ENCODE results near the gene LENG9.

The LENG9 gene

GRCh38 chr19:54430306-54431254 is 33.0 kb downstream of the LENG9 start:
- Histone ChIP-seq H3K4me1 (ENCODE audit: control insufficient read depth, low read depth, low read length) (no peaks in the 10 kb centered on the region), H3K4me2 (ENCODE audit: low read length) (peak overlapping the region; percentile 96), H4K5ac (ENCODE audit: low read length) (no peak overlapping the region), H3K18ac (ENCODE audit: low read length) (no peak overlapping the region), H3K36me3 (ENCODE audit: control insufficient read depth, insufficient read depth, low read length) (no peaks in the 10 kb centered on the region), H3K79me2 (ENCODE audit: control insufficient read depth, insufficient read depth, low read length) (no peaks in the 10 kb centered on the region), H2BK120ac (ENCODE audit: low read depth, low read length) (no peak overlapping the region), H2BK5ac (ENCODE audit: low read length) (no peak overlapping the region), H3K9ac (ENCODE audit: low read length) (peak overlapping the region; percentile 30), H3K27ac (ENCODE audit: low read depth, low read length) (no peak overlapping the region), H3K56ac (ENCODE audit: low read length) (peak overlapping the region; percentile 81), H3K27me3 (ENCODE audit: insufficient read depth, low read length, poor library complexity) (no peaks in the 10 kb centered on the region), H2BK15ac (replicated peaks; ENCODE audit: low read depth) (no peak overlapping the region), H2AK5ac (ENCODE audit: low read length) (no peak overlapping the region), H3K23ac (ENCODE audit: low read length) (no peak overlapping the region), H3K4me3 (ENCODE audit: low read length) (no peak overlapping the region), H4K8ac (ENCODE audit: low read depth, low read length) (no peak overlapping the region), H3K4ac (ENCODE audit: low read depth, low read length) (no peak overlapping the region), H3K79me1 (ENCODE audit: low read length) (no peaks in the 10 kb centered on the region)
- peak; percentile 91 for DNase-seq
- WGBS (ENCODE audit: extremely low coverage, insufficient coverage, low lambda C conversion rate), result no CpG with 5 or more reads among the region's 43 CpGs

- no peak overlapping the region for H3K4ac ChIP-seq (ENCODE audit: low read depth, low read length)
- H2BK120ac ChIP-seq (ENCODE audit: low read depth, low read length), result no peak overlapping the region
- no peak overlapping the region for H3K9ac ChIP-seq (ENCODE audit: low read length)
- no peaks in the 10 kb centered on the region for H3K79me2 ChIP-seq (ENCODE audit: control insufficient read depth, insufficient read depth, low read length)
- H3K23ac ChIP-seq (ENCODE audit: low read length), result no peak overlapping the region
- no peak overlapping the region for H2AK5ac ChIP-seq (ENCODE audit: low read length)
- no peaks in the 10 kb centered on the region for H3K4me1 ChIP-seq (ENCODE audit: control insufficient read depth, low read depth, low read length)
- no CpG with 5 or more reads among the region's 13 CpGs for WGBS (ENCODE audit: extremely low coverage, insufficient coverage, low lambda C conversion rate)
- no peak overlapping the region for H2BK15ac ChIP-seq (replicated peaks; ENCODE audit: low read depth)
- no peak overlapping the region for H2BK5ac ChIP-seq (ENCODE audit: low read length)
- no peaks in the 10 kb centered on the region for H3K27me3 ChIP-seq (ENCODE audit: insufficient read depth, low read length, poor library complexity)
- no peak overlapping the region for H3K27ac ChIP-seq (ENCODE audit: low read depth, low read length)
- no peak overlapping the region for H3K56ac ChIP-seq (ENCODE audit: low read length)
- no peak overlapping the region for H3K4me2 ChIP-seq (ENCODE audit: low read length)
- H4K5ac ChIP-seq (ENCODE audit: low read length), result no peak overlapping the region
- no peaks in the 10 kb centered on the region for H3K36me3 ChIP-seq (ENCODE audit: control insufficient read depth, insufficient read depth, low read length)
- no peak overlapping the region for H3K4me3 ChIP-seq (ENCODE audit: low read length)
- DNase-seq, result no peak
- no peaks in the 10 kb centered on the region for H3K79me1 ChIP-seq (ENCODE audit: low read length)
- no peak overlapping the region for H4K8ac ChIP-seq (ENCODE audit: low read depth, low read length)
- no peak overlapping the region for H3K18ac ChIP-seq (ENCODE audit: low read length)
Observed at GRCh38 chr19:54429545-54430227, 33.9 kb downstream of the LENG9 start.

- no peaks in the 10 kb centered on the region for H3K79me1 ChIP-seq (ENCODE audit: low read length)
- H3K27me3 ChIP-seq (ENCODE audit: insufficient read depth, low read length, poor library complexity), result no peaks in the 10 kb centered on the region
- no peak overlapping the region for H3K27ac ChIP-seq (ENCODE audit: low read depth, low read length)
- no peak overlapping the region for H2BK5ac ChIP-seq (ENCODE audit: low read length)
- no peak overlapping the region for H4K8ac ChIP-seq (ENCODE audit: low read depth, low read length)
- no peak overlapping the region for H2BK120ac ChIP-seq (ENCODE audit: low read depth, low read length)
- H2BK15ac ChIP-seq (replicated peaks; ENCODE audit: low read depth), result no peak overlapping the region
- H3K4ac ChIP-seq (ENCODE audit: low read depth, low read length), result no peak overlapping the region
- no peaks in the 10 kb centered on the region for H3K79me2 ChIP-seq (ENCODE audit: control insufficient read depth, insufficient read depth, low read length)
- H4K5ac ChIP-seq (ENCODE audit: low read length), result no peak overlapping the region
- no CpG with 5 or more reads among the region's 8 CpGs for WGBS (ENCODE audit: extremely low coverage, insufficient coverage, low lambda C conversion rate)
- no peak overlapping the region for H3K9ac ChIP-seq (ENCODE audit: low read length)
- no peak overlapping the region for H2AK5ac ChIP-seq (ENCODE audit: low read length)
- H3K4me3 ChIP-seq (ENCODE audit: low read length), result no peak overlapping the region
- no peak overlapping the region for H3K18ac ChIP-seq (ENCODE audit: low read length)
- H3K56ac ChIP-seq (ENCODE audit: low read length), result no peak overlapping the region
- H3K23ac ChIP-seq (ENCODE audit: low read length), result no peak overlapping the region
- no peak overlapping the region for H3K4me2 ChIP-seq (ENCODE audit: low read length)
- DNase-seq, result no peak
- H3K36me3 ChIP-seq (ENCODE audit: control insufficient read depth, insufficient read depth, low read length), result no peaks in the 10 kb centered on the region
- H3K4me1 ChIP-seq (ENCODE audit: control insufficient read depth, low read depth, low read length), result no peaks in the 10 kb centered on the region
Observed at GRCh38 chr19:54429176-54429495, 34.4 kb downstream of the LENG9 start.

- no CpG with 5 or more reads among the region's 11 CpGs for WGBS (ENCODE audit: extremely low coverage, insufficient coverage, low lambda C conversion rate)
- H3K79me1 ChIP-seq (ENCODE audit: low read length), result no peaks in the 10 kb centered on the region
- no peak overlapping the region for H3K9ac ChIP-seq (ENCODE audit: low read length)
- H3K79me2 ChIP-seq (ENCODE audit: control insufficient read depth, insufficient read depth, low read length), result no peaks in the 10 kb centered on the region
- H3K23ac ChIP-seq (ENCODE audit: low read length), result no peak overlapping the region
- H4K5ac ChIP-seq (ENCODE audit: low read length), result no peak overlapping the region
- no peak overlapping the region for H3K27ac ChIP-seq (ENCODE audit: low read depth, low read length)
- no peaks in the 10 kb centered on the region for H3K4me1 ChIP-seq (ENCODE audit: control insufficient read depth, low read depth, low read length)
- no peak overlapping the region for H2BK120ac ChIP-seq (ENCODE audit: low read depth, low read length)
- H4K8ac ChIP-seq (ENCODE audit: low read depth, low read length), result no peak overlapping the region
- H3K18ac ChIP-seq (ENCODE audit: low read length), result no peak overlapping the region
- H3K56ac ChIP-seq (ENCODE audit: low read length), result no peak overlapping the region
- H3K4me3 ChIP-seq (ENCODE audit: low read length), result no peak overlapping the region
- DNase-seq, result no peak
- H3K36me3 ChIP-seq (ENCODE audit: control insufficient read depth, insufficient read depth, low read length), result no peaks in the 10 kb centered on the region
- no peak overlapping the region for H2BK5ac ChIP-seq (ENCODE audit: low read length)
- no peak overlapping the region for H2AK5ac ChIP-seq (ENCODE audit: low read length)
- H3K4ac ChIP-seq (ENCODE audit: low read depth, low read length), result no peak overlapping the region
- H2BK15ac ChIP-seq (replicated peaks; ENCODE audit: low read depth), result no peak overlapping the region
- H3K27me3 ChIP-seq (ENCODE audit: insufficient read depth, low read length, poor library complexity), result no peaks in the 10 kb centered on the region
- H3K4me2 ChIP-seq (ENCODE audit: low read length), result no peak overlapping the region
Observed at GRCh38 chr19:54428323-54429175, 35.0 kb downstream of the LENG9 start.

- Histone ChIP-seq H2BK15ac (replicated peaks; ENCODE audit: low read depth) (no peak overlapping the region), H2BK120ac (ENCODE audit: low read depth, low read length) (no peak overlapping the region), H3K4ac (ENCODE audit: low read depth, low read length) (no peak overlapping the region), H2BK5ac (ENCODE audit: low read length) (no peak overlapping the region), H4K5ac (ENCODE audit: low read length) (no peak overlapping the region), H3K79me1 (ENCODE audit: low read length) (no peaks in the 10 kb centered on the region), H3K27ac (ENCODE audit: low read depth, low read length) (no peak overlapping the region), H3K4me2 (ENCODE audit: low read length) (no peak overlapping the region), H2AK5ac (ENCODE audit: low read length) (no peak overlapping the region), H3K4me1 (ENCODE audit: control insufficient read depth, low read depth, low read length) (no peaks in the 10 kb centered on the region), H3K9ac (ENCODE audit: low read length) (no peak overlapping the region), H3K4me3 (ENCODE audit: low read length) (no peak overlapping the region), H3K18ac (ENCODE audit: low read length) (no peak overlapping the region), H3K27me3 (ENCODE audit: insufficient read depth, low read length, poor library complexity) (no peaks in the 10 kb centered on the region), H3K56ac (ENCODE audit: low read length) (no peak overlapping the region), H3K36me3 (ENCODE audit: control insufficient read depth, insufficient read depth, low read length) (no peaks in the 10 kb centered on the region), H3K23ac (ENCODE audit: low read length) (no peak overlapping the region), H4K8ac (ENCODE audit: low read depth, low read length) (no peak overlapping the region), H3K79me2 (ENCODE audit: control insufficient read depth, insufficient read depth, low read length) (no peaks in the 10 kb centered on the region)
- DNase-seq, result no peak
- WGBS (ENCODE audit: extremely low coverage, insufficient coverage, low lambda C conversion rate), result no CpG with 5 or more reads among the region's 11 CpGs
Observed at GRCh38 chr19:54427586-54427985, 36.0 kb downstream of the LENG9 start.

Data from mesendoderm (in vitro differentiated cells).